GM18951 (cell line): ENCODE data around the gene CITED2.

Experiments
- POLR2A ChIP-seq: IDR thresholded peaks from 4 replicates; pipeline ENCODE4 v1.6.1; 2011; ENCODE audit warnings: mild to moderate bottlenecking; ENCODE audit not compliant: insufficient read length, insufficient read depth; ENCODE audit errors: extremely low read depth
- in situ Hi-C: fragments of 300-500 bp; cut with MboI; formaldehyde crosslinking; loops from one replicate; pipeline ENCODE4 v1.12.0; 2022; ENCODE audit warnings: low sequenced_read_pairs, mixed read lengths, inconsistent platforms; ENCODE audit not compliant: unreplicated experiment

CITED2 gene

GRCh38 chr6:139344186-139344963 lies 30.1 kb downstream of the CITED2 start:
- TF ChIP-seq POLR2A = no peak
- in situ Hi-C loops = no loop called here

- no peak for TF ChIP-seq POLR2A
- in situ Hi-C loops = no loop called here
Measured at GRCh38 chr6:139343052-139343750, 31.2 kb downstream of the CITED2 start.

GRCh38 chr6:139341060-139341459 lies 33.4 kb downstream of the CITED2 start:
- no peak for TF ChIP-seq POLR2A
- in situ Hi-C loops = no loop called here

- no peak for TF ChIP-seq POLR2A
- in situ Hi-C loops = no loop called here
Measured at GRCh38 chr6:139338795-139339194, 35.7 kb downstream of the CITED2 start.

GRCh38 chr6:139337830-139338229 lies 36.6 kb downstream of the CITED2 start:
- TF ChIP-seq POLR2A = no peak
- in situ Hi-C loops = no loop called here

GRCh38 chr6:139337001-139337400 lies 37.4 kb downstream of the CITED2 start:
- in situ Hi-C loops = no loop called here
- no peak for TF ChIP-seq POLR2A

- in situ Hi-C loops = no loop called here
- TF ChIP-seq POLR2A = no peak
Measured at GRCh38 chr6:139336488-139336887, 38.0 kb downstream of the CITED2 start.

- no peak for TF ChIP-seq POLR2A
Measured at GRCh38 chr6:139335447-139336210, 38.8 kb downstream of the CITED2 start.

GRCh38 chr6:139334806-139335446 lies 39.5 kb downstream of the CITED2 start:
- in situ Hi-C loops = no loop called here
- TF ChIP-seq POLR2A = no peak

More at GRCh38 chr6:139335447-139336210, 38.8 kb downstream of the CITED2 start:
- in situ Hi-C loops = no loop called here

GRCh38 chr6:139330826-139331500 lies 43.5 kb downstream of the CITED2 start:
- no peak for TF ChIP-seq POLR2A
- in situ Hi-C loops = no loop called here

GRCh38 chr6:139330306-139330705 lies 44.1 kb downstream of the CITED2 start:
- no peak for TF ChIP-seq POLR2A
- in situ Hi-C loops = no loop called here

- no peak for TF ChIP-seq POLR2A
- in situ Hi-C loops = no loop called here
Measured at GRCh38 chr6:139329224-139329623, 45.2 kb downstream of the CITED2 start.
